Daoy (cell line): ENCODE measurements around the gene LRRC17. TPM values are rescaled to one million over a fixed set of nuclear protein-coding genes. Genes with fewer than 3 reads are reported as not detected.
A peak's percentile ranks its signal among the peaks of the same experiment; 100 is the strongest.
"Not testable (repeated sequence)": the region's sequence is repeated elsewhere in the genome, so short reads cannot be mapped to it uniquely, and the experiment has no call there.

ENCODE experiments used
- DNase-seq: peaks from one replicate; pipeline ENCODE4 v3.0.0-alpha.2; 2015; ENCODE audit warnings: low read depth
- total RNA-seq: library from RNA; depleted of rRNA; stranded (reverse); fragments of >200 nt; shearing (Covaris generic); gene quantifications from 2 replicates; pipeline ENCODE4 v1.2.3, GENCODE V29; 2014

LRRC17 gene
- total RNA-seq, 1 experiment from 2014 or later, result 88.4 TPM

GRCh38 chr7:102942868-102943267 is 30.1 kb downstream of the LRRC17 start:
- no peak for DNase-seq

- no peak for DNase-seq
Measured at GRCh38 chr7:102943423-102944169, 30.8 kb downstream of the LRRC17 start.

GRCh38 chr7:102944241-102944640 is 31.4 kb downstream of the LRRC17 start:
- DNase-seq, result no peak

- DNase-seq, result no peak
Measured at GRCh38 chr7:102951839-102952238, 39.0 kb downstream of the LRRC17 start.

- DNase-seq, result no peak
Measured at GRCh38 chr7:102953406-102953805, 40.6 kb downstream of the LRRC17 start.

GRCh38 chr7:102954359-102954758 is 41.6 kb downstream of the LRRC17 start:
- not testable (repeated sequence) for DNase-seq

GRCh38 chr7:102958004-102958403 is 45.2 kb downstream of the LRRC17 start:
- not testable (repeated sequence) for DNase-seq

GRCh38 chr7:102961993-102962392 is 49.2 kb downstream of the LRRC17 start:
- not testable (repeated sequence) for DNase-seq

GRCh38 chr7:102966465-102966864 is 53.7 kb downstream of the LRRC17 start:
- no peak for DNase-seq

- no peak for DNase-seq
Measured at GRCh38 chr7:102967798-102968197, 55.0 kb downstream of the LRRC17 start.

GRCh38 chr7:102973096-102973802 is 60.4 kb downstream of the LRRC17 start:
- peak; percentile 70 for DNase-seq

GRCh38 chr7:102974366-102975236 is 61.8 kb downstream of the LRRC17 start:
- peak; percentile 33 for DNase-seq

- DNase-seq, result no peak
Measured at GRCh38 chr7:102975854-102976253, 63.1 kb downstream of the LRRC17 start.

- DNase-seq, result no peak
Measured at GRCh38 chr7:102976493-102976892, 63.7 kb downstream of the LRRC17 start.

- not testable (repeated sequence) for DNase-seq
Measured at GRCh38 chr7:102977586-102977985, 64.8 kb downstream of the LRRC17 start.

GRCh38 chr7:102978284-102978683 is 65.5 kb downstream of the LRRC17 start:
- peak; percentile 94 for DNase-seq

- no peak for DNase-seq
Measured at GRCh38 chr7:102979670-102980069, 66.9 kb downstream of the LRRC17 start.

- DNase-seq, result no peak
Measured at GRCh38 chr7:102981451-102981850, 68.7 kb downstream of the LRRC17 start.

GRCh38 chr7:102982235-102982634 is 69.4 kb downstream of the LRRC17 start:
- DNase-seq, result no peak

- peak; percentile 38 for DNase-seq
Measured at GRCh38 chr7:102983602-102984001, 70.8 kb downstream of the LRRC17 start.

GRCh38 chr7:102985176-102985783 is 72.5 kb downstream of the LRRC17 start:
- no peak for DNase-seq

GRCh38 chr7:102988088-102988487 is 75.3 kb downstream of the LRRC17 start:
- no peak for DNase-seq
